Activated naive CD8-positive, alpha-beta T cell treated with anti-CD3 and anti-CD28 coated beads, Interleukin-2, amount 50 U/mL, for 24 hours (primary cell): ENCODE data around the gene FABP3.

ENCODE experiments used
- ATAC-seq: fragments of 150-1000 bp; cut with Tn5 transposase; one replicate; pipeline ENCODE4 v1.10.0; 2021
- DNase-seq: peaks from one replicate; pipeline ENCODE4 v3.0.0; 2021
- H3K27ac Mint-ChIP-seq: one replicate; pipeline ENCODE4 v1.8.0; 2021; ENCODE audit warnings: mild to moderate bottlenecking, mixed read lengths
- H3K27me3 Mint-ChIP-seq: one replicate; pipeline ENCODE4 v1.8.0; 2021; ENCODE audit warnings: mixed read lengths
- H3K36me3 Mint-ChIP-seq: one replicate; pipeline ENCODE4 v1.8.0; 2021; ENCODE audit warnings: low read depth, mixed read lengths
- H3K4me1 Mint-ChIP-seq: one replicate; pipeline ENCODE4 v1.8.0; 2021; ENCODE audit warnings: mixed read lengths
- H3K4me3 Mint-ChIP-seq: one replicate; pipeline ENCODE4 v1.8.0; 2021; ENCODE audit warnings: mild to moderate bottlenecking, moderate library complexity, mixed read lengths
- H3K9me3 Mint-ChIP-seq: one replicate; pipeline ENCODE4 v1.8.0; 2021; ENCODE audit warnings: mixed read lengths

The FABP3 gene

GRCh38 chr1:31370565-31370964 lies 2.3 kb downstream of the FABP3 start:
- no peak overlapping the region for H3K27ac Mint-ChIP-seq
- H3K9me3 Mint-ChIP-seq = no peaks in the 10 kb centered on the region
- no peak for DNase-seq
- no peak for ATAC-seq
- peaks cover 3% of the 10 kb centered on the region for H3K36me3 Mint-ChIP-seq
- H3K4me1 Mint-ChIP-seq = peaks cover 11% of the 10 kb centered on the region
- H3K27me3 Mint-ChIP-seq = no peaks in the 10 kb centered on the region
- no peak overlapping the region for H3K4me3 Mint-ChIP-seq

- H3K4me3 Mint-ChIP-seq = no peak overlapping the region
- H3K27ac Mint-ChIP-seq = no peak overlapping the region
- no peaks in the 10 kb centered on the region for H3K27me3 Mint-ChIP-seq
- H3K36me3 Mint-ChIP-seq = peaks cover 4% of the 10 kb centered on the region
- peaks cover 11% of the 10 kb centered on the region for H3K4me1 Mint-ChIP-seq
- no peak for DNase-seq
- H3K9me3 Mint-ChIP-seq = no peaks in the 10 kb centered on the region
- no peak for ATAC-seq
Observed at GRCh38 chr1:31370021-31370420, 2.9 kb downstream of the FABP3 start.

DNA sequence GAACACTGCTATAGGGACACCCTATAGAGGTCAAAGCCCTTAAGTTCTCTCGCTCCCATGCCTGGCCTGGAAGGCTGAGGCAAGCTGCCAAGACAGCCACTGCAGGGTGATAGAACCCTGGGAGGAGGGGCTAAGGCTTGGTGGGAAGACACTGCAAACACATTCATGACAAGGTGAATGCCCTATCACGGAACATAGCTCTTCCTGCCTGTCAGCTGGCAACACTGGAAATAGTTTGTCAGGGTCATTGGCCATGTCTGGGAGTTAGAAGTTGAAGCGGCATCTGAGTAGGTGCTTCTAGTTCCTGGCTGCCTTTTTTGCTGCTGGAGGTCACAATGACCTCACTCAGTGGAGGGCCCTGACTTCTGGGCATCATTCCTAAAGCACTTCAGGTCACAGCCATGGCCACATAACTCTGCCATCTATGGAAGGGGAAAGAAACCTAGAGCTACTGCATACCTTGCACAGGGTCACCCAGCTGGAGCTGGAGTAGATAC lies 4.2 kb downstream of the FABP3 start:
- no peak overlapping the region for H3K4me3 Mint-ChIP-seq
- DNase-seq (no peak), ATAC-seq (no peak)
- H3K27me3 Mint-ChIP-seq = no peaks in the 10 kb centered on the region
- peaks cover 9% of the 10 kb centered on the region for H3K36me3 Mint-ChIP-seq
- peaks cover 9% of the 10 kb centered on the region for H3K4me1 Mint-ChIP-seq
- H3K27ac Mint-ChIP-seq = no peak overlapping the region
- no peaks in the 10 kb centered on the region for H3K9me3 Mint-ChIP-seq

DNA sequence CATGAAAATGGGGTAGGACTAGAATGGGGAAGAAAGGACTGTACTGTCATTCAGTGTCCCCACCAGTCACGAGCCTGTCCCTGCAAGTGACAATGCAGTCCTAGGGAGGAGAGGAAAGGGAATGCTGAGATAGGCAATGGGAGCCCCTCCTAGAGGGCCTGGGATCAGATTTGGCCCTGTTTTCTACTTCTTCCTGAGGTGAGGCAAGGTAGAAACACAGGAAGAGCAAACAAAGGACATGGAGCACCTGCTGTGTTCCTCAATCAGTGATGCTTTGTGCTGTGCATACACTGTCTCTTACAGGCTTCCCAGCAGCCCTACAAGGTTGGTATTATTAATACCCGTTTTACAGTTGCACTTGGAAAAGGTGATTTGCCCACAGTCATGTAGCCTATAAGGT lies 6.1 kb downstream of the FABP3 start:
- ATAC-seq (no peak), DNase-seq (no peak)
- Mint-ChIP-seq H3K27me3 (no peaks in the 10 kb centered on the region), H3K9me3 (no peaks in the 10 kb centered on the region), H3K4me1 (no peaks in the 10 kb centered on the region), H3K36me3 (peaks cover 10% of the 10 kb centered on the region), H3K4me3 (no peak overlapping the region), H3K27ac (no peak overlapping the region)

- Mint-ChIP-seq H3K4me3 (no peak overlapping the region), H3K27me3 (no peaks in the 10 kb centered on the region), H3K27ac (no peak overlapping the region), H3K36me3 (peaks cover 10% of the 10 kb centered on the region), H3K9me3 (no peaks in the 10 kb centered on the region), H3K4me1 (no peaks in the 10 kb centered on the region)
- DNase-seq (no peak), ATAC-seq (no peak)
Observed at GRCh38 chr1:31364561-31365250, 8.2 kb downstream of the FABP3 start.

- no peak overlapping the region for H3K27ac Mint-ChIP-seq
Observed at GRCh38 chr1:31362032-31362431, 10.8 kb downstream of the FABP3 start.

DNA sequence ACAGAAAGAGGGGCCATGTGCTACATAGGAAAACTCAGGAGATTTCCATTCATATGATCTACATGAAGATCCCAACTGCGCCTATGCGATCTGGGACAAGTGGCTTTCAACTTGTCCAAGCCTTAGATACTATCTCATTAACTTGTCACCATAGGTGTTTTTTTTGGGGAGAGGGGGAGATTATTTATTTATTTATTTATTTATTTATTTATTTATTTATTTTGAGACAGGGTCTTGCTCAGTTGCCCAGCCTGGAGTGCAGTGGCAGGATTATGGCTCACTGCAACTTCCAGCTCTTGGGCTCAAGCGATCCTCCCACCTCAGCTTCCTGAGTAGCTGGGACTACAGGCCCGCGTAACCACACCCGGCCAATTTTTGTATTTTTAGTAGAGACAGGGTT lies 11.3 kb downstream of the FABP3 start:
- ATAC-seq = no peak
- Mint-ChIP-seq H3K27ac (no peak overlapping the region), H3K36me3 (peaks cover 19% of the 10 kb centered on the region)

More at GRCh38 chr1:31362032-31362431, 10.8 kb downstream of the FABP3 start:
- Mint-ChIP-seq H3K9me3 (no peaks in the 10 kb centered on the region), H3K4me3 (no peak overlapping the region), H3K27me3 (no peaks in the 10 kb centered on the region), H3K4me1 (no peaks in the 10 kb centered on the region), H3K36me3 (peaks cover 19% of the 10 kb centered on the region)
- DNase-seq = no peak
- no peak for ATAC-seq

GRCh38 chr1:31356427-31356826 lies 16.4 kb downstream of the FABP3 start:
- DNase-seq (no peak), ATAC-seq (no peak)
- Mint-ChIP-seq H3K36me3 (peaks cover 18% of the 10 kb centered on the region), H3K4me1 (no peaks in the 10 kb centered on the region), H3K27me3 (no peaks in the 10 kb centered on the region), H3K27ac (no peak overlapping the region), H3K4me3 (no peak overlapping the region), H3K9me3 (no peaks in the 10 kb centered on the region)

More for the DNA sequence above, 11.3 kb downstream of the FABP3 start:
- no peaks in the 10 kb centered on the region for H3K4me1 Mint-ChIP-seq
- H3K4me3 Mint-ChIP-seq = no peak overlapping the region
- H3K27me3 Mint-ChIP-seq = no peaks in the 10 kb centered on the region
- H3K9me3 Mint-ChIP-seq = no peaks in the 10 kb centered on the region
- no peak for DNase-seq

DNA sequence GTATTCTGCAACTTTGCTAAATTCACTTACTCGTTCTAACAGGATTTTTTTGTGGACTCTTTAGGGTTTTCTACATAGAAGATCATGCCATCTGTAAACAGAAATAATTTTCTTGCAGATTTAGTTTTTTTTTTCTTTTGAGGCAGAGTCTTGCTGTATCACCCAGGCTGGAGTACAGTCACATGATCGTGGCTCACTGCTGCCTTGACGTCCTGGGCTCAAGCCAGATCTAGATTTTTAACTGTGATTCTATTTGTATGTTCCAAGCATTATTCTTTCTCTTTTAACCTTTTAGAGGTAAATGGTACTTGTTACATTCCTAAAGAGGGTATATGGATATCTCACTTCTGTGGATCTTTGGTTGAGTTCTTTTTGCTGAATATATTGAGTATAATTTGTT lies 18.6 kb downstream of the FABP3 start:
- Mint-ChIP-seq H3K27ac (no peak overlapping the region), H3K4me3 (no peak overlapping the region), H3K4me1 (no peaks in the 10 kb centered on the region), H3K36me3 (peaks cover 26% of the 10 kb centered on the region), H3K9me3 (no peaks in the 10 kb centered on the region), H3K27me3 (no peaks in the 10 kb centered on the region)
- no peak for ATAC-seq
- no peak for DNase-seq

DNA sequence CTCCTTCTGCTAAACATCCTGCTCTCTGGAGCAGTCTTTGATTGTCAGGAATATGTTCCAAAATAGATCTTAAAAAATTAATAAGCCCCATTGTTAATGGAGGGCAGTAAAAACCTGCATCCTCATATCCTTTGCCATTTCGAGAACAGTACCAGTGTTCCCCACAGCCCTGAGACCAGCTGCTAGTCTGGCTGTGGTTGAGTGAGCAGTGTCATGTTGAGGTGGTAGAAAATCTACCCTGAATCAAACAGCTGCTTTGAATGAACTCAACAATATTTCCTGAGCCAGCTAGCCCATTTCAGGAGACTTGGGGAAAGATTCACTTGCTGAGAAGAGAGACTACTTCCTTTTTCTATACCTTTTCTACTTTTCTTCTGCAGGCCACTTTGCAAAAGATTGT lies 24.4 kb downstream of the FABP3 start:
- ATAC-seq = no peak
- H3K36me3 Mint-ChIP-seq = peaks cover 16% of the 10 kb centered on the region

DNA sequence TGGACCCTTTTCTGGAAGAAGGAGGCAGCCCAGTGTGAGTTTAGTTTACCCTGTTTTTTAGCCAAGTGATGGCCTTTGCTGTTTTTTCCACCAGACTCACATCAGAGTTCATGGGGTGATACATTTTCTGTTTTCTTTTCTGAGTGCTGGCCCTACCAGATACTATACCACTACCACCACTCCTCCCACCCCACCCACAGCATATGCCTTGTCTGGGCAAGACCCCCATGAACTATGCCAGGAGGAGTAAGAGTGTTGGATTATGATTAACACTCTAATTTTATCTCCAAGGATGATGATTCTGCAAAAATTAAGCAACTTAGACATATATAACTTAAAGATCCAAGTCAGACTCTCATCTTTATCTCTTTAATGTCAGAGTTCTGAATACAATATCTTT lies 26.1 kb downstream of the FABP3 start:
- Mint-ChIP-seq H3K36me3 (peaks cover 11% of the 10 kb centered on the region), H3K27ac (no peak overlapping the region)

More for the DNA sequence above, 24.4 kb downstream of the FABP3 start:
- no peak overlapping the region for H3K27ac Mint-ChIP-seq
- no peak overlapping the region for H3K4me3 Mint-ChIP-seq
- no peaks in the 10 kb centered on the region for H3K4me1 Mint-ChIP-seq
- no peak for DNase-seq
- no peaks in the 10 kb centered on the region for H3K27me3 Mint-ChIP-seq
- no peaks in the 10 kb centered on the region for H3K9me3 Mint-ChIP-seq

GRCh38 chr1:31345635-31346034 lies 27.2 kb downstream of the FABP3 start:
- Mint-ChIP-seq H3K27me3 (no peaks in the 10 kb centered on the region), H3K36me3 (peaks cover 4% of the 10 kb centered on the region), H3K4me3 (no peak overlapping the region), H3K9me3 (no peaks in the 10 kb centered on the region), H3K27ac (no peak overlapping the region), H3K4me1 (no peaks in the 10 kb centered on the region)
- ATAC-seq (no peak), DNase-seq (no peak)

More for the DNA sequence above, 26.1 kb downstream of the FABP3 start:
- no peaks in the 10 kb centered on the region for H3K4me1 Mint-ChIP-seq
- H3K9me3 Mint-ChIP-seq = no peaks in the 10 kb centered on the region
- H3K4me3 Mint-ChIP-seq = no peak overlapping the region
- DNase-seq (no peak), ATAC-seq (no peak)
- no peaks in the 10 kb centered on the region for H3K27me3 Mint-ChIP-seq

GRCh38 chr1:31344503-31344902 lies 28.4 kb downstream of the FABP3 start:
- no peak overlapping the region for H3K27ac Mint-ChIP-seq
- H3K36me3 Mint-ChIP-seq = peaks cover 9% of the 10 kb centered on the region
- no peaks in the 10 kb centered on the region for H3K9me3 Mint-ChIP-seq
- H3K4me1 Mint-ChIP-seq = no peaks in the 10 kb centered on the region
- H3K4me3 Mint-ChIP-seq = no peak overlapping the region
- ATAC-seq (no peak), DNase-seq (no peak)
- H3K27me3 Mint-ChIP-seq = no peaks in the 10 kb centered on the region

GRCh38 chr1:31336687-31337467 lies 36.0 kb downstream of the FABP3 start:
- Mint-ChIP-seq H3K27me3 (no peaks in the 10 kb centered on the region), H3K4me1 (no peaks in the 10 kb centered on the region), H3K9me3 (no peaks in the 10 kb centered on the region), H3K36me3 (peaks cover 10% of the 10 kb centered on the region), H3K4me3 (no peak overlapping the region), H3K27ac (no peak overlapping the region)
- DNase-seq (no peak), ATAC-seq (no peak)

DNA sequence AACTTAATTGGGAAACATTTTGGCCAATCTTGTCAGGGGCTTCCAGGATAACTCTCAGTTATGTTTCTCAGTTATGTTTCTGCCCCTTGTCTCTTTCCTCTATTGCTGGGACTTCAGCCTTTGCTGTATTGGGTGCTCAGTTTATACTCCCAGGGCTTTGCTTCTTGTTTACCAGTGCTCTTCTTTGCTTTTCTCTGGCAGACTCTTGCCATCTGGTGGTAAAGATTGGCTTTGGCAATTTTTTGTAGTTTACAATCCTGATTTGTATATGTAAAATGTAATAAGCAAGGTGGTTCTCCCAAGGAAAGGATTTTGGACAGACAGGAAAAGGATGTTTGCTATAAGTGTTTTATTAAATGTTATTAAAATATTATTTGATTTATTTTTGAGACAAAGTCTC lies 37.9 kb downstream of the FABP3 start:
- Mint-ChIP-seq H3K27ac (no peak overlapping the region), H3K4me3 (no peak overlapping the region), H3K36me3 (peaks cover 9% of the 10 kb centered on the region), H3K9me3 (no peaks in the 10 kb centered on the region), H3K27me3 (no peaks in the 10 kb centered on the region), H3K4me1 (no peaks in the 10 kb centered on the region)
- DNase-seq (no peak), ATAC-seq (no peak)
